Measurements from ENCODE around the gene CYB561. TPM values are rescaled to one million over a fixed set of nuclear protein-coding genes. Genes with fewer than 3 reads are reported as not detected.

Gene CYB561
- total RNA-seq, 1 experiment from 2014 or later = 52.1 TPM

- intact Hi-C loops (cut with micrococcal nuclease; ENCODE audit: unreplicated experiment) = no loop called here
- CTCF ChIA-PET = interaction anchor here (3.0 kb wide), 1 partner anchor 56 kb away, joined by 50 read pairs; the partner anchor contains the start of gene ACE
Observed at GRCh38 chr17:63423251-63423950, 22.7 kb downstream of the CYB561 start.

DNA sequence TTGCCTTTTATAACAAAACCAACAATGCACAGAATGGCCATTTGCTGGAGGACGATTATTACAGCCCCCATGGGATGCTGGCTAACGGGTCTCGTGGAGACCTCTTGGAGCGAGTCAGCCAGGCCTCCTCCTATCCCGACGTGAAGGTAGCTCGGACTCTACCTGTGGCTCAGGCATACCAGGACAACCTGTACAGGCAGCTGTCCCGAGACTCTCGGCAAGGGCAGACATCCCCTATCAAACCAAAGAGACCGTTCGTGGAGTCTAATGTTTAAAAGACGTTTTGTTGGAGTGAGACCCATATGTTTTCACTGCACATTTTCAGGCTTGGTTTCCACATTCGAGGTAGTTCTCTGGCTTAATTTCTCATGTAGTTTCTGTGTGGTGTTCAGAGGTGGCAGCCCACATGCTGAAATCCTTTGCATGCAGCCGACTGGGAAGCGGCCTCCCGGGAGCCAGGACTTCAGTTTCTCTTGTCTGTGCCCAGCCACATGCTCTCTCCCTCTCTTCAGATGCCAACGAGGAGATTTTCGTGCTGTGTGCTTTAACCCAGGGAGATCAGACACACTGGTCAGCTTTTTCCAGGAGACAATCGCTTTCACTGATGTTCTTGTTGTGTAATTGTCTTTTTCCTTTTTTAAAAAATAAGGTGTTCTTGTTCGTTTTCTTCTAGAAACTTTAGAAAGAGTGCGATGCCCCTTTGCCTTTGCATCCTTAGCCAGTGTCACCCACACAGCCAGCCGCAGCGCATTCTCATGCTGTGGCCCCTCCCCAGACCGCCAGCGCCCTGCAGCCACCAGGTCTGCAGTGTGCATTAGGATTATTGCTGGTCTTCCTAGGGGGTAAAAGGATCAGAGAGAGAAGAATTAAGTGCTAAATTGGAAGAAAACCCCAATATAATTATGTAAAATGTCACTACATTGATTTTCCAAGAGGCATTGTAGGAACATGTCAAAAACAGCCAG, 24.1 kb downstream of the CYB561 start:
- no peaks in the 10 kb centered on the region for H3K9me3 Mint-ChIP-seq (ENCODE audit: low read depth, unreplicated experiment)
- no peaks in the 10 kb centered on the region for H3K4me1 Mint-ChIP-seq (ENCODE audit: low read depth, unreplicated experiment)
- no TSS peak for BruUV-seq (replicated peaks)
- no peak for DNase-seq
- peaks cover 15% of the 10 kb centered on the region for H3K36me3 Mint-ChIP-seq (ENCODE audit: insufficient read depth, unreplicated experiment)
- no peak overlapping the region for H3K4me3 Mint-ChIP-seq (ENCODE audit: low read depth, unreplicated experiment)
- CTCF ChIA-PET = no interaction called here
- no peak overlapping the region for H3K27ac Mint-ChIP-seq (ENCODE audit: unreplicated experiment)
- intact Hi-C loops (cut with micrococcal nuclease; ENCODE audit: unreplicated experiment) = no loop called here
- H3K27me3 Mint-ChIP-seq (ENCODE audit: unreplicated experiment) = no peaks in the 10 kb centered on the region
- no peak for TF ChIP-seq CTCF (IDR thresholded peaks at IDR 0.05; ENCODE audit: unreplicated experiment)

More at GRCh38 chr17:63423251-63423950, 22.7 kb downstream of the CYB561 start:
- no peaks in the 10 kb centered on the region for H3K4me1 Mint-ChIP-seq (ENCODE audit: low read depth, unreplicated experiment)
- no peak for TF ChIP-seq CTCF (IDR thresholded peaks at IDR 0.05; ENCODE audit: unreplicated experiment)
- peaks cover 15% of the 10 kb centered on the region for H3K36me3 Mint-ChIP-seq (ENCODE audit: insufficient read depth, unreplicated experiment)
- no TSS peak for BruUV-seq (replicated peaks)
- no peak for DNase-seq
- H3K27me3 Mint-ChIP-seq (ENCODE audit: unreplicated experiment) = no peaks in the 10 kb centered on the region
- no peaks in the 10 kb centered on the region for H3K9me3 Mint-ChIP-seq (ENCODE audit: low read depth, unreplicated experiment)
- H3K27ac Mint-ChIP-seq (ENCODE audit: unreplicated experiment) = no peak overlapping the region
- no peak overlapping the region for H3K4me3 Mint-ChIP-seq (ENCODE audit: low read depth, unreplicated experiment)

- H3K27ac Mint-ChIP-seq (ENCODE audit: unreplicated experiment) = no peak overlapping the region
- TF ChIP-seq CTCF (IDR thresholded peaks at IDR 0.05; ENCODE audit: unreplicated experiment) = no peak
- H3K4me3 Mint-ChIP-seq (ENCODE audit: low read depth, unreplicated experiment) = no peak overlapping the region
- CTCF ChIA-PET = no interaction called here
- no peaks in the 10 kb centered on the region for H3K27me3 Mint-ChIP-seq (ENCODE audit: unreplicated experiment)
- intact Hi-C loops (cut with micrococcal nuclease; ENCODE audit: unreplicated experiment) = no loop called here
- BruUV-seq (replicated peaks) = no TSS peak
- H3K4me1 Mint-ChIP-seq (ENCODE audit: low read depth, unreplicated experiment) = no peaks in the 10 kb centered on the region
- peaks cover 15% of the 10 kb centered on the region for H3K36me3 Mint-ChIP-seq (ENCODE audit: insufficient read depth, unreplicated experiment)
- DNase-seq = no peak
- no peaks in the 10 kb centered on the region for H3K9me3 Mint-ChIP-seq (ENCODE audit: low read depth, unreplicated experiment)
Observed at GRCh38 chr17:63420868-63421680, 25.0 kb downstream of the CYB561 start.

Measured in Calu3 (cell line).